ENCODE measurements around the gene SCAI.
"Not testable (repeated sequence)": the region's sequence is repeated elsewhere in the genome, so short reads cannot be mapped to it uniquely, and the experiment has no call there.

DNA sequence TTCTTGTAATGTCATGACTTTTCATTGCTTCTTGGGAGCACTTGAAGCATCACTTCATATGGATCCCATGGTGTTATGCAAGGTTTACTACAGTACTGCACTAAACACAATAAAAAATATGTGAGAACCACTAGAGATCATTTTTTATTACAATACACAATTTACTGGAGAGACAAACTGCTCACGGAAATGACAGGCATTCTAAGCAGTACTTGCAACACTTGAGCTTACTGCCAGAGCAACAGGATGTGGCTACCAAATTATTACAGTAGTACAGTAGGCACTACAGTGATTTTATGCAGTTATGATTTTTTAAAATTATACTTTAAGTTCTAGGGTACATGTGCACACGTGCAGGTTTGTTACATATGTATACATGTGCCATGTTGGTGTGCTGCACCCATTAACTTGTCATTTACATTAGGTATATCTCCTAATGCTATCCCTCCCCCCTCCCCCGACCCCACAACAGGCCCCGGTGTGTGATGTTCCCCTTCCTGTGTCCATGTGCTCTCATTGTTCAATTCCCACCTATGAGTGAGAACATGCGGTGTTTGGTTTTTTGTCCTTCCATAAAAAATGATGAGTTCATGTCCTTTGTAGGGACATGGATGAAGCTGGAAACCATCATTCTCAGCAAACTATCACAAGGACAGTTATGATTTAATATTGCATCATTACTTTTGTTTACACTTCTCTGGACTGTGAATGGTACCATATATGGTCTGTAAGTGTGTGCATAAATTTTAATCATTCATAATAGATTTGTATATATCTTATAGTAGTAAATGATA lies 177.4 kb downstream of the SCAI start:
- TF ChIP-seq YY1, ZNF768 (tag by site-specific recombination; IDR thresholded peaks at IDR 0.05): not testable (repeated sequence)
